Body of pancreas (tissue), 4 donors: ENCODE data around the gene IMMP1L.

Source experiments
- POLR2A ChIP-seq, 3 donors: fragments of 450-650 bp; IDR thresholded peaks; one replicate each; pipeline ENCODE4 v1.6.1; 2016; ENCODE audit warnings: antibody characterized with exemption in 3 of 3, mild to moderate bottlenecking in 2 of 3
- TF ChIP-seq, protein P1 (sequence below), 7 experiments: fragments of 450-650 bp in 4 of 7; fragments of 200-600 bp in 3 of 7; sonication (generic) in 3 of 7; IDR thresholded peaks; one replicate each; pipeline ENCODE4 v1.5.1; 2016 to 2019; ENCODE audit warnings: antibody characterized with exemption in 7 of 7

GRCh38 chr11:31480930-31481329 is 28.5 kb downstream of the IMMP1L start:
- TF ChIP-seq POLR2A (IDR thresholded peaks at IDR 0.05): no peak
- TF ChIP-seq, protein P1, sequence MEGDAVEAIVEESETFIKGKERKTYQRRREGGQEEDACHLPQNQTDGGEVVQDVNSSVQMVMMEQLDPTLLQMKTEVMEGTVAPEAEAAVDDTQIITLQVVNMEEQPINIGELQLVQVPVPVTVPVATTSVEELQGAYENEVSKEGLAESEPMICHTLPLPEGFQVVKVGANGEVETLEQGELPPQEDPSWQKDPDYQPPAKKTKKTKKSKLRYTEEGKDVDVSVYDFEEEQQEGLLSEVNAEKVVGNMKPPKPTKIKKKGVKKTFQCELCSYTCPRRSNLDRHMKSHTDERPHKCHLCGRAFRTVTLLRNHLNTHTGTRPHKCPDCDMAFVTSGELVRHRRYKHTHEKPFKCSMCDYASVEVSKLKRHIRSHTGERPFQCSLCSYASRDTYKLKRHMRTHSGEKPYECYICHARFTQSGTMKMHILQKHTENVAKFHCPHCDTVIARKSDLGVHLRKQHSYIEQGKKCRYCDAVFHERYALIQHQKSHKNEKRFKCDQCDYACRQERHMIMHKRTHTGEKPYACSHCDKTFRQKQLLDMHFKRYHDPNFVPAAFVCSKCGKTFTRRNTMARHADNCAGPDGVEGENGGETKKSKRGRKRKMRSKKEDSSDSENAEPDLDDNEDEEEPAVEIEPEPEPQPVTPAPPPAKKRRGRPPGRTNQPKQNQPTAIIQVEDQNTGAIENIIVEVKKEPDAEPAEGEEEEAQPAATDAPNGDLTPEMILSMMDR (IDR thresholded peaks at IDR 0.05): no peak
